Measurements from ENCODE around the gene FAAP20. TPM values are rescaled to one million over a fixed set of nuclear protein-coding genes. Genes with fewer than 3 reads are reported as not detected.
A peak's percentile ranks its signal among the peaks of the same experiment; 100 is the strongest.

FAAP20 gene
- total and polyA plus RNA-seq, 10 of the 15 experiments (the other 5 are each of a cell fraction or from before 2014, with no cell fraction given), result 0.79 to 91.8 (median 20.9) TPM

GRCh38 chr1:2194319-2194897, at the start of gene FAAP20 (continued):
- no peak for TF ChIP-seq CEBPZ (IDR thresholded peaks at IDR 0.05; ENCODE audit: low read depth, low read length)
- no peak for TF ChIP-seq NBN (IDR thresholded peaks at IDR 0.05)
- TF ChIP-seq RB1 (IDR thresholded peaks at IDR 0.05; ENCODE audit: borderline replicate concordance), result no peak
- peak; percentile 29; the same call in 1 of the 2 replicates for TF ChIP-seq YY1 (IDR thresholded peaks at IDR 0.05; ENCODE audit: low read depth, low read length)
- TF ChIP-seq CBX5 (IDR thresholded peaks at IDR 0.05; ENCODE audit: low read depth), result no peak
- TF ChIP-seq PML (IDR thresholded peaks at IDR 0.05; ENCODE audit: low read length), result no peak
- TF ChIP-seq REST (IDR thresholded peaks at IDR 0.05; ENCODE audit: low read depth, low read length), result no peak
- no peak for TF ChIP-seq LARP7 (IDR thresholded peaks at IDR 0.05)
- TF ChIP-seq POLR2A (IDR thresholded peaks at IDR 0.05; ENCODE audit: low read depth, low read length), result peak; percentile 80
- no peak for TF ChIP-seq ATF3 (IDR thresholded peaks at IDR 0.05; ENCODE audit: borderline replicate concordance, extremely low read depth, low read depth, low read length)
- no peak for TF ChIP-seq GATAD2B (conservative IDR thresholded peaks at IDR 0.05; ENCODE audit: low read depth)

Data from GM12878 (cell line).